ENCODE data around the gene CRYBB2. TPM values are rescaled to one million over a fixed set of nuclear protein-coding genes. Genes with fewer than 3 reads are reported as not detected.

Gene CRYBB2
- total RNA-seq, 1 experiment from 2014 or later, result not detected

DNA sequence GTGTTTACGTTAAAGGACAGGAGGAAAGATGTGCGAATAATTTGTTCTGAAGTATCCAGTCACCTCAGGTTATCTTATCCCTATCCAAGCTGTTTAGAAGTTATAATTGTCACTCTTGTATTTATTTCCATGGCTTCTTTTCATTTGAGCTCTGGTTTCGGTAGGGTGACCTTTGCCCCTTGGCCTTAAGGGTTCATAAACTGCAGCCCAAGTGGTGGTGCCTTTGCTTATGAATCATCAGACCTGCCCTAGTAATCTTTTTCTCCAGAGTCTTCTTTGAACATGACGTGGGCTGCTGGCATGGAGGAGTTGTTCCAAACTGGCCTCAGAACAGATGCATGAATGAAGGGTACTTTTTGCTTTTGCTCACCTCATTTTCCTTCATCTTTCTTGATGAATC lies 26.3 kb upstream of the CRYBB2 start:
- no peak overlapping the region for H3K4me3 ChIP-seq (ENCODE audit: low read length)
- no peak for DNase-seq
- H3K36me3 ChIP-seq (ENCODE audit: insufficient read depth, low read length), result no peaks in the 10 kb centered on the region
- H2AFZ ChIP-seq (ENCODE audit: low read length), result no peak overlapping the region
- H3K27me3 ChIP-seq (ENCODE audit: low read length), result no peaks in the 10 kb centered on the region
- H3K79me2 ChIP-seq (ENCODE audit: low read length), result no peaks in the 10 kb centered on the region
- no peak overlapping the region for H3K4me2 ChIP-seq (ENCODE audit: low read depth, low read length, poor library complexity, severe bottlenecking)
- no peak overlapping the region for H3K27ac ChIP-seq (ENCODE audit: low read length)
- H3K9me3 ChIP-seq (ENCODE audit: low read length), result no peaks in the 10 kb centered on the region
- no peaks in the 10 kb centered on the region for H3K4me1 ChIP-seq (ENCODE audit: low read length)
- H3K9me2 ChIP-seq (replicated peaks; ENCODE audit: insufficient read depth, low read length), result no peaks in the 10 kb centered on the region
- H3K9ac ChIP-seq (ENCODE audit: low read length), result no peak overlapping the region
- no peaks in the 10 kb centered on the region for H4K20me1 ChIP-seq (ENCODE audit: insufficient read depth, low read depth, low read length)

DNA sequence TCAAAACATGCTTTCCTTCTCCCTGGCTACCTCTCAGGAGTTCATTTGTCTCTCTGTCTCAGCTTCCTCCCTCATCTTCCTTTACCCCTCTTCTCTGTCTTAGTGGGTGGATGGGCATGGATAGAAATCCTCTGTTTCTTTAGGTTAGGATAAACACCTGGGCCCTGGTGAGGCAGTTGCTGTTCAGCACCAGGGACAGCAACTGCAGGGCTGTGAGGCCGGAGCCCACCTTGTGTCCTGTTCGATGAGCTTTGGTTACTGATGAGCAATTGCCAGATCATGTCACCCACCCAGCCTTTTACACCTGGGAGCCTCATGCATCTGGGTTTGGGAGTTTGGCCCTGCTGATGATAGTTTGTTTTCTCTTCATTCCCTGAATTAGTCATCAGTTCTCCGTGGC lies 25.9 kb upstream of the CRYBB2 start:
- Histone ChIP-seq H4K20me1 (ENCODE audit: insufficient read depth, low read depth, low read length) (no peaks in the 10 kb centered on the region), H3K27me3 (ENCODE audit: low read length) (no peaks in the 10 kb centered on the region), H3K4me1 (ENCODE audit: low read length) (no peaks in the 10 kb centered on the region), H2AFZ (ENCODE audit: low read length) (no peak overlapping the region), H3K4me3 (ENCODE audit: low read length) (no peak overlapping the region), H3K36me3 (ENCODE audit: insufficient read depth, low read length) (no peaks in the 10 kb centered on the region), H3K79me2 (ENCODE audit: low read length) (no peaks in the 10 kb centered on the region), H3K27ac (ENCODE audit: low read length) (no peak overlapping the region), H3K9ac (ENCODE audit: low read length) (no peak overlapping the region), H3K9me3 (ENCODE audit: low read length) (no peaks in the 10 kb centered on the region), H3K9me2 (replicated peaks; ENCODE audit: insufficient read depth, low read length) (no peaks in the 10 kb centered on the region), H3K4me2 (ENCODE audit: low read depth, low read length, poor library complexity, severe bottlenecking) (no peak overlapping the region)
- DNase-seq, result peak; percentile 48

DNA sequence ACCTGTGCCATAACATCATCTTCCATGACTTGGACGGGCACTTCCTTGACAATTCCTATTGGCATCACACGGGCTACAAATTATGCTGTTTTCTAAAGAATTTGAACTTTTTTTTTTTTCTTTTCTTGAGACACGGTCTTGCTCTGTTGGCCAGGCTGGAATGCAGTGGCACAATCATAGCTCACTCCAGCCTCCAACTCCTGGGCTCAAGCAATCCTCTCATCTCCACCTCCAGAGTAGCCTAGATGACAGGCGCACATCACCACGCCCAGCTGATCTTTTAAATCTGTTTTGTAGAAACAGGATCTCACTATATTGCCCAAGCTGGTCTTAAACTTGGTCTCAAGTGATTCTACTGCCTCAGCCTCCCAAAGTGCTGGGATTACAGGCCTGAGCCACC lies 23.1 kb upstream of the CRYBB2 start:
- no peak for DNase-seq
- Histone ChIP-seq H3K9ac (ENCODE audit: low read length) (no peak overlapping the region), H3K4me3 (ENCODE audit: low read length) (no peak overlapping the region), H3K27me3 (ENCODE audit: low read length) (no peaks in the 10 kb centered on the region), H3K36me3 (ENCODE audit: insufficient read depth, low read length) (no peaks in the 10 kb centered on the region), H3K4me2 (ENCODE audit: low read depth, low read length, poor library complexity, severe bottlenecking) (no peak overlapping the region), H3K9me3 (ENCODE audit: low read length) (no peaks in the 10 kb centered on the region), H3K9me2 (replicated peaks; ENCODE audit: insufficient read depth, low read length) (no peaks in the 10 kb centered on the region), H3K27ac (ENCODE audit: low read length) (no peak overlapping the region), H3K79me2 (ENCODE audit: low read length) (no peaks in the 10 kb centered on the region), H4K20me1 (ENCODE audit: insufficient read depth, low read depth, low read length) (no peaks in the 10 kb centered on the region), H2AFZ (ENCODE audit: low read length) (no peak overlapping the region), H3K4me1 (ENCODE audit: low read length) (no peaks in the 10 kb centered on the region)

DNA sequence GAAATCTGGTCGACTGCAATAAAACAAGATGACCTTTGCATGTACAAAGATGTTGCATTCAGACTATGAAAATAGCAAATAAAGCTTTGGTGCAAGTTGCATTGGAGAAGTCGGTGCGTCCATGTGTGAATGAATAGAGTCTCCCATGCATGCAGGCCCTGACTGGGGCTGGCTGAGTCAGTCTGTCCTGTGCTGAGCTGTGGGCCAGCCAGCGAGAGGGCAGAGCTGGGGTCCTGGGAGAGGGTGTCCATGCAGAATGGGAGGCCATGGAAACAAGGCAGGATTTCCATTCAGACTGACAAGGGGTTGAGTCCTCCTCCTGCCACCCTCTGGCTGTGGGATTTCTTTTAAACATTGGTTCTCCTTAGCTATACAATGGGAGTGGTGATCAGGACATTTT lies 22.1 kb upstream of the CRYBB2 start:
- Histone ChIP-seq H3K4me3 (ENCODE audit: low read length) (no peak overlapping the region), H3K27ac (ENCODE audit: low read length) (no peak overlapping the region), H3K4me2 (ENCODE audit: low read depth, low read length, poor library complexity, severe bottlenecking) (no peak overlapping the region), H3K9me3 (ENCODE audit: low read length) (no peaks in the 10 kb centered on the region), H3K9ac (ENCODE audit: low read length) (no peak overlapping the region), H3K9me2 (replicated peaks; ENCODE audit: insufficient read depth, low read length) (no peaks in the 10 kb centered on the region), H2AFZ (ENCODE audit: low read length) (no peak overlapping the region), H4K20me1 (ENCODE audit: insufficient read depth, low read depth, low read length) (no peaks in the 10 kb centered on the region), H3K4me1 (ENCODE audit: low read length) (no peaks in the 10 kb centered on the region), H3K27me3 (ENCODE audit: low read length) (no peaks in the 10 kb centered on the region), H3K36me3 (ENCODE audit: insufficient read depth, low read length) (no peaks in the 10 kb centered on the region), H3K79me2 (ENCODE audit: low read length) (no peaks in the 10 kb centered on the region)
- no peak for DNase-seq

DNA sequence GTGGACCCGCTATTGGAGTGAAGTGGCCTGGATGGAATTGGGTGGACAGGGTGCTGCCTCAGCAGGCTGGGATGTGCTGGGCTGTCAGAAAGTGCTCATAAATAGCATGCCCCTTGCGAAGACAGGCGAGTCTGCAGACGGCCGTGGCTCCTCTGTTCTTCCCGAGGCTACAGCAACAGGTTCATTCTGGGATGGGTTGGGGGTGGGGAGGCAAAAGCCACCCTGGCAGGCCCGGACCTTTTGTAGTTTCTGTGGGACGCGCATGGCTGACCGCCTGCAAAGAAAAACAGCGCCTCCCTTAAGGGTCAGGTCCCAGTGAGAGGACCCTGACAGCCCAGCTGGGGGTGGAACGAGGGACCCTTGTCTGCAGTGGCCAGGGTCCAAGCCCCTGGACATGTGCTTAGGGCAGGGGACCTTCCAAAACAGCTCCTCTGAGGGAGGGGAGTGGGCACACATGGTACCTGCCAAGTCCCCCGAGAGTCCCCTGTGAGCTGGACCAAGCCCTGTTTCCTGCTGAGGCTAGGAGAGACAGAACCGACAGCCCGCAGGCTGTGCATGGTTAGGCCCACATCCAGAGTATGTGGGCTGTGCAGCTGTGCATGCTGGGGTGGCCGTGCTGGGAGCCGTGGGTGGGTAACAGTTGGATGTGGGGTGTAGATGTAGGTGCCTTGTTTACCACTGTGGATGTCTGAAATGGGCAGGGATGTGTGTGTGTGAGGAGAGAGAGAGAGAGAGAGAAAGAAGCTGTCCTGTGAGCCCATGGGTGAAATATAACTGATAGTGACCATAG lies 19.5 kb upstream of the CRYBB2 start, which contains the start of gene CRYBB3:
CRYBB3 (plus strand) TSS at position 128 of the 790 bp plus-strand sequence. CDS start 1,539 bp downstream, outside the sequence.
- no peak within 1 kb of the TSS for H2AFZ ChIP-seq (ENCODE audit: low read length)
- H3K27ac ChIP-seq (ENCODE audit: low read length), result no peak within 1 kb of the TSS
- no peaks in the 10 kb centered on the region for H3K4me1 ChIP-seq (ENCODE audit: low read length)
- H3K27me3 ChIP-seq (ENCODE audit: low read length), result no peaks in the 10 kb centered on the region
- no peaks in the 10 kb centered on the region for H3K36me3 ChIP-seq (ENCODE audit: insufficient read depth, low read length)
- H3K79me2 ChIP-seq (ENCODE audit: low read length), result no peaks in the 10 kb centered on the region
- no peaks in the 10 kb centered on the region for H3K9me2 ChIP-seq (replicated peaks; ENCODE audit: insufficient read depth, low read length)
- no peaks in the 10 kb centered on the region for H4K20me1 ChIP-seq (ENCODE audit: insufficient read depth, low read depth, low read length)
- H3K4me3 ChIP-seq (ENCODE audit: low read length), result no peak within 1 kb of the TSS
- DNase-seq, result no peak
- no peak within 1 kb of the TSS for H3K4me2 ChIP-seq (ENCODE audit: low read depth, low read length, poor library complexity, severe bottlenecking)
- H3K9ac ChIP-seq (ENCODE audit: low read length), result no peak within 1 kb of the TSS
- H3K9me3 ChIP-seq (ENCODE audit: low read length), result no peaks in the 10 kb centered on the region

DNA sequence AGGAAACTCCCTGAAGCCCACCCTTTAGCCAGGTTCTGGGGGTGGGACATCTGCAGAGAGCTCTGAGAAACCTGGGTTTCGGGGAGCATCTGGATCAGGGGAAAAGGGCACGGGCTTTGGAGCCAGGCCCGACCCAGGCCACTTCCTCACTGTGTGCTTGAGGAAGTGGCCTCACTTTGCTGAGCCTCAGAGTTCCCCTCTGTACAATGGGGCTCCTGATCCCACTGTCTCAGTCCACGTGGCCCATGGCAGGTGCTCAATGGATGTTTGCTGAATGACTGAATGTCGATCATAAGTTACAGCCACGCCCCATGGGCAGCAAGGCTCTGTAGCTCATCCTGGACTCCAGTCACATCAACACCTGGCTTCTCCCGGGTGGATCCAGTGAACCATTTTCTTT lies 18.5 kb upstream of the CRYBB2 start:
- H3K9me2 ChIP-seq (replicated peaks; ENCODE audit: insufficient read depth, low read length), result no peaks in the 10 kb centered on the region
- no peak overlapping the region for H3K9ac ChIP-seq (ENCODE audit: low read length)
- no peak for DNase-seq
- no peaks in the 10 kb centered on the region for H3K36me3 ChIP-seq (ENCODE audit: insufficient read depth, low read length)
- H4K20me1 ChIP-seq (ENCODE audit: insufficient read depth, low read depth, low read length), result no peaks in the 10 kb centered on the region
- no peak overlapping the region for H2AFZ ChIP-seq (ENCODE audit: low read length)
- H3K4me3 ChIP-seq (ENCODE audit: low read length), result no peak overlapping the region
- no peaks in the 10 kb centered on the region for H3K4me1 ChIP-seq (ENCODE audit: low read length)
- H3K27me3 ChIP-seq (ENCODE audit: low read length), result no peaks in the 10 kb centered on the region
- H3K27ac ChIP-seq (ENCODE audit: low read length), result no peak overlapping the region
- H3K9me3 ChIP-seq (ENCODE audit: low read length), result no peaks in the 10 kb centered on the region
- no peaks in the 10 kb centered on the region for H3K79me2 ChIP-seq (ENCODE audit: low read length)
- no peak overlapping the region for H3K4me2 ChIP-seq (ENCODE audit: low read depth, low read length, poor library complexity, severe bottlenecking)

DNA sequence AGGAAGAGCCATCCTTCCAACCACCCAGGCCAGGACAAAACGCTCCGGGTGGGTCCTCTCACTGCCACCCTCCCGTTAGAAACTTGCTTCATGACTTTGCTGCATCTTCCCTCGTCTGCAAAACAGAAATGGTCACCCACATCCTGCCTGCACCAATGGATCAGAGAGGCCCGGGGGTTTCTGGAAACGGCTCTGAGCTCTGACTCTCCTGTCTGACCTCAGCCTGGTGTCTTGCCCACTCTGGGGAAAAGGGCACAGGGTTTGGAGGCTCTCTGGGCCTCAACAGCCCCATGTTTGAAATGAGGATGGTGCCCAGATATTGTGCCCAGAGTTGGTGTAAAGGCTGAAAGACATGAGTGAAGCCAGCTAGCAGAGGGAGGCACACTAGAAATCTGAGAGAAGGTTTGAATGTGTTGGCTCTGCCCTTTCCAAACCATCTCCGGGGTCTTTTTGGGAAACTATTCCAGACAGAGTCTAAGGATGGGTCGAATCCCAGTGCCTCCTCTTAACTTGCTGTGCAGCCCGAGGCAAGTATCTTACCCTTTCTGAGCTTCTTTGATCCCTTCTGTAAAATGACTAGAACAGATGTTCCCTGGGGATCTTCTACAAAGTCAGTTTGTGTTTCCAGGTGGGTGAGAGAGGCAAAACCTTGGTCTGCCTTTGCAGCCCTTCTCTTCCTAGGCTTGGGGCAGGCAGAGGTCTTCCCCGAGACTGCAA lies 17.7 kb upstream of the CRYBB2 start:
- Histone ChIP-seq H3K79me2 (ENCODE audit: low read length) (no peaks in the 10 kb centered on the region), H3K36me3 (ENCODE audit: insufficient read depth, low read length) (no peaks in the 10 kb centered on the region), H3K4me3 (ENCODE audit: low read length) (no peak overlapping the region), H3K4me1 (ENCODE audit: low read length) (no peaks in the 10 kb centered on the region), H3K4me2 (ENCODE audit: low read depth, low read length, poor library complexity, severe bottlenecking) (no peak overlapping the region), H4K20me1 (ENCODE audit: insufficient read depth, low read depth, low read length) (no peaks in the 10 kb centered on the region), H3K9me3 (ENCODE audit: low read length) (no peaks in the 10 kb centered on the region), H3K9ac (ENCODE audit: low read length) (no peak overlapping the region), H2AFZ (ENCODE audit: low read length) (no peak overlapping the region), H3K9me2 (replicated peaks; ENCODE audit: insufficient read depth, low read length) (no peaks in the 10 kb centered on the region), H3K27me3 (ENCODE audit: low read length) (no peaks in the 10 kb centered on the region), H3K27ac (ENCODE audit: low read length) (no peak overlapping the region)
- no peak for DNase-seq

DNA sequence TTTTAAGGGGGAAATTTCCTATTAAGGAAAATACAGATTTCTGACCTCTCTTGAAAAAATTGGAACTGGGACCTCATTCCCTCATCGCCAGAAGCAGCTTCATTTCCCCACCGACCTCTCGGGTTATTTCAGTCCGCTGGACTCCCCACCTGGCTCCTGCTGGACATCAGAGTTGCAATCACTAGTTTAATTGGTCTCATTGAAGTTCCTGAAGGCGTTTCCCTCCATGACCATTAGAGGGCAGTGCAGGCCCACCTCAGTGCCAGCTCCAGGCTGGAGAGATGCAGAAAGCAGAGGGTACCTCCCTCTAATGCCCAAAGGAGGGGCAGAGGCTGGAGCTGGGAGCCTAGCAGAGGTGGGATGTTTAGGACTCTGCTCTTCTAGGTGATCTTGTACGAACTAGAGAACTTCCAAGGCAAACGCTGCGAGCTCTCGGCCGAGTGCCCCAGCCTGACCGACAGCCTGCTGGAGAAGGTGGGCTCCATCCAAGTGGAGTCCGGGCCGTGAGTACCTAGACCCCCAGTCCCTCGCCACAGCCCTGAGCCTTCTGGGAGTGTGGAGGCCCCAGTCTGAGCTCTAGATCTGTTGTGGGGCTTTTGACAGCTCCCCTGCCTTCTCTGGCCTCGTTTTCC lies 17.0 kb upstream of the CRYBB2 start:
- no peaks in the 10 kb centered on the region for H3K9me2 ChIP-seq (replicated peaks; ENCODE audit: insufficient read depth, low read length)
- H3K4me2 ChIP-seq (ENCODE audit: low read depth, low read length, poor library complexity, severe bottlenecking), result no peak overlapping the region
- no peak overlapping the region for H3K27ac ChIP-seq (ENCODE audit: low read length)
- no peaks in the 10 kb centered on the region for H3K36me3 ChIP-seq (ENCODE audit: insufficient read depth, low read length)
- no peaks in the 10 kb centered on the region for H3K9me3 ChIP-seq (ENCODE audit: low read length)
- no peaks in the 10 kb centered on the region for H3K27me3 ChIP-seq (ENCODE audit: low read length)
- DNase-seq, result peak; percentile 82
- no peak overlapping the region for H2AFZ ChIP-seq (ENCODE audit: low read length)
- H3K4me1 ChIP-seq (ENCODE audit: low read length), result no peaks in the 10 kb centered on the region
- H4K20me1 ChIP-seq (ENCODE audit: insufficient read depth, low read depth, low read length), result no peaks in the 10 kb centered on the region
- H3K79me2 ChIP-seq (ENCODE audit: low read length), result no peaks in the 10 kb centered on the region
- no peak overlapping the region for H3K9ac ChIP-seq (ENCODE audit: low read length)
- no peak overlapping the region for H3K4me3 ChIP-seq (ENCODE audit: low read length)

Measured in Karpas-422 (cell line).